Mesenchymal stem cell (in vitro differentiated cells and primary cell): ENCODE results near the gene PLEKHG4B.

Experiments
- DNase-seq: peaks from one replicate; pipeline ENCODE4 v3.0.0-alpha.2; 2013
- H2AFZ ChIP-seq: one replicate; pipeline ENCODE4 v1.6.1; 2013; ENCODE audit warnings: low read depth, mild to moderate bottlenecking, control low read depth, inconsistent platforms, low read length, moderate library complexity
- H2AK5ac ChIP-seq: 2 replicates; pipeline ENCODE4 v1.6.1; 2013; ENCODE audit warnings: low read length, moderate library complexity, mild to moderate bottlenecking, inconsistent platforms; ENCODE audit not compliant: severe bottlenecking
- H2BK120ac ChIP-seq: one replicate; pipeline ENCODE4 v1.6.1; 2013; ENCODE audit warnings: low read depth, mild to moderate bottlenecking, inconsistent platforms, low read length, moderate library complexity
- H2BK12ac ChIP-seq, 2 experiments: one replicate each; pipeline ENCODE4 v1.6.1; 2013; ENCODE audit warnings: inconsistent platforms in 2 of 2, low read length in 2 of 2, mild to moderate bottlenecking in 2 of 2, moderate library complexity in 2 of 2, control low read depth in 1 of 2
- H2BK15ac ChIP-seq: one replicate; pipeline ENCODE4 v1.6.1; 2013; ENCODE audit warnings: mild to moderate bottlenecking, low read depth, inconsistent platforms; ENCODE audit not compliant: poor library complexity, severe bottlenecking
- H2BK5ac ChIP-seq: 2 replicates; pipeline ENCODE4 v1.6.1; 2013; ENCODE audit warnings: low read depth, mild to moderate bottlenecking, low read length, control low read depth, inconsistent platforms; ENCODE audit not compliant: poor library complexity, severe bottlenecking
- H3K14ac ChIP-seq, 2 experiments: one replicate each; pipeline ENCODE4 v1.6.1; 2013; ENCODE audit warnings: inconsistent platforms in 2 of 2, low read length in 2 of 2, control low read depth in 1 of 2, mild to moderate bottlenecking in 1 of 2, moderate library complexity in 1 of 2
- H3K18ac ChIP-seq, 2 experiments: one replicate each; pipeline ENCODE4 v1.6.1; 2013; ENCODE audit warnings: inconsistent platforms in 2 of 2, low read length in 2 of 2, control low read depth in 1 of 2, low read depth in 1 of 2, mild to moderate bottlenecking in 1 of 2
- H3K23ac ChIP-seq, 2 experiments: one replicate each; pipeline ENCODE4 v1.6.1; 2013; ENCODE audit warnings: inconsistent platforms in 2 of 2, low read length in 2 of 2, mild to moderate bottlenecking in 2 of 2, moderate library complexity in 2 of 2, control low read depth in 1 of 2
- H3K27ac ChIP-seq: 2 replicates; pipeline ENCODE4 v1.5.1; 2013; ENCODE audit warnings: mild to moderate bottlenecking, moderate library complexity, low read length, control low read depth, inconsistent platforms; ENCODE audit not compliant: poor library complexity, severe bottlenecking
- H3K27me3 ChIP-seq, 2 experiments: 2 replicates each; pipeline versions ENCODE4 v1.6.1 to v1.7.0; 2013; ENCODE audit warnings: low read length in 2 of 2, mild to moderate bottlenecking in 2 of 2, moderate library complexity in 2 of 2, control low read depth in 1 of 2, inconsistent platforms in 1 of 2; ENCODE audit not compliant: control insufficient read depth in 1 of 2, insufficient read depth in 1 of 2
- H3K36me3 ChIP-seq, 2 experiments: 2 replicates each; pipeline versions ENCODE4 v1.6.1 to v1.7.0; 2013; ENCODE audit warnings: low read length in 2 of 2, control low read depth in 1 of 2, inconsistent platforms in 1 of 2, low read depth in 1 of 2, mild to moderate bottlenecking in 1 of 2; ENCODE audit not compliant: insufficient read depth in 2 of 2, control insufficient read depth in 1 of 2
- H3K4ac ChIP-seq, 2 experiments: one replicate each; pipeline ENCODE4 v1.6.1; 2013; ENCODE audit warnings: inconsistent platforms in 2 of 2, low read length in 2 of 2, mild to moderate bottlenecking in 2 of 2, moderate library complexity in 2 of 2, control low read depth in 1 of 2, low read depth in 1 of 2
- H3K4me1 ChIP-seq: 2 replicates; pipeline ENCODE4 v1.6.1; 2013; ENCODE audit warnings: low read depth, low read length, control low read depth; ENCODE audit not compliant: control insufficient read depth, insufficient read depth
- H3K4me2 ChIP-seq: 2 replicates; pipeline ENCODE4 v1.6.1; 2013; ENCODE audit warnings: low read length, mild to moderate bottlenecking, inconsistent platforms; ENCODE audit not compliant: poor library complexity, severe bottlenecking
- H3K4me3 ChIP-seq, 2 experiments: 2 replicates each; pipeline versions ENCODE4 v1.5.1 to v1.7.0; 2013; ENCODE audit warnings: low read length in 2 of 2, mild to moderate bottlenecking in 2 of 2, control low read depth in 1 of 2, low read depth in 1 of 2; ENCODE audit not compliant: insufficient read depth in 1 of 2
- H3K79me1 ChIP-seq: replicated peaks from 2 replicates; pipeline ENCODE4 v1.6.1; 2013; ENCODE audit warnings: mild to moderate bottlenecking, control low read depth, low read length, inconsistent platforms; ENCODE audit not compliant: poor library complexity, severe bottlenecking
- H3K9ac ChIP-seq: 2 replicates; pipeline ENCODE4 v1.7.0; 2013; ENCODE audit warnings: mild to moderate bottlenecking, low read length, moderate library complexity
- H3K9me3 ChIP-seq: 2 replicates; pipeline ENCODE4 v1.7.0; 2013; ENCODE audit warnings: mild to moderate bottlenecking, low read length; ENCODE audit not compliant: control insufficient read depth
- H4K8ac ChIP-seq: one replicate; pipeline ENCODE4 v1.6.1; 2013; ENCODE audit warnings: inconsistent platforms, mild to moderate bottlenecking, low read length, moderate library complexity
- H4K91ac ChIP-seq: one replicate; pipeline ENCODE4 v1.6.1; 2013; ENCODE audit warnings: mild to moderate bottlenecking, low read length, inconsistent platforms
- WGBS: methylation state at CpG from one replicate; pipeline ENCODE4 v1.1.7; 2013; ENCODE audit warnings: mixed read lengths; 5-methylcytosine and 5-hydroxymethylcytosine counted together

Gene PLEKHG4B

DNA sequence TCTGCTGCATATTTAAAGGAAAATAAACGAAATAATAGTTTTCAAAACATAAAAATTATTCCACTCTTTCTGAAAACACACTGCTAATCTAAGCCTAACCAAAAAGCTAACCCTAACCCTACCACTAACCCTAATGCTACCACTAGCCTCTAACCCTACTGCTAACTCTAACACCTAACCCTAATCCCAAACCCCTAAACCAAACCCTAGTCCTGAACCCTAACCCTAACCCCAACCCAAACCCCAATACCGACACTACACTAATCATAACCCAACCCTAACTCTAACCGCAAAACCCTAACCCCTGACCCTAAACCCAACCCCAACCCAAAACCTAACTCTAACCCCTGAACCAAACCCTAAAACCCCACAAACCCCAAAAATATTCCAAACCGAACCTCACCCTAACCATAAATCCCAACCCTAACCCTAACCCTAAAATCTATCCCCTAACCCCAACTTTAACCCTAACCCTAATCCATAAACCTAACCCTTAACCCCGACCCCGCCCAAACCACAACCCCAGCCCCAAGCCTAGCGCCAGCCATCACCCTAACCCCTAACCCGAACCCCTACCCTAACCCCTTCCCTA, 41.9 kb upstream of the PLEKHG4B start:
- H3K23ac ChIP-seq: no peak overlapping the region
- no peak overlapping the region for H2BK15ac ChIP-seq
- H3K27me3 ChIP-seq: peaks cover 44 to 68% of the 10 kb centered on the region in 2 experiments
- H3K79me1 ChIP-seq: no peaks in the 10 kb centered on the region
- no peak overlapping the region for H3K14ac ChIP-seq
- H3K4me3 ChIP-seq: no peak overlapping the region
- H2BK12ac ChIP-seq: no peak overlapping the region
- H4K91ac ChIP-seq: no peak overlapping the region
- H3K27ac ChIP-seq: no peak overlapping the region
- no peak overlapping the region for H3K9ac ChIP-seq
- no peak overlapping the region for H2AFZ ChIP-seq
- H3K18ac ChIP-seq: no peak overlapping the region
- no peak overlapping the region for H3K4me2 ChIP-seq
- no peaks in the 10 kb centered on the region for H3K9me3 ChIP-seq
- H3K4ac ChIP-seq: no peak overlapping the region
- peaks cover 13% of the 10 kb centered on the region for H3K4me1 ChIP-seq
- H2BK120ac ChIP-seq: no peak overlapping the region
- H2AK5ac ChIP-seq: no peak overlapping the region
- no peak overlapping the region for H4K8ac ChIP-seq
- no peaks in the 10 kb centered on the region for H3K36me3 ChIP-seq
- no peak for DNase-seq
- H2BK5ac ChIP-seq: no peak overlapping the region
- WGBS: 84% methylated on average over 8 of the region's 8 CpGs

DNA sequence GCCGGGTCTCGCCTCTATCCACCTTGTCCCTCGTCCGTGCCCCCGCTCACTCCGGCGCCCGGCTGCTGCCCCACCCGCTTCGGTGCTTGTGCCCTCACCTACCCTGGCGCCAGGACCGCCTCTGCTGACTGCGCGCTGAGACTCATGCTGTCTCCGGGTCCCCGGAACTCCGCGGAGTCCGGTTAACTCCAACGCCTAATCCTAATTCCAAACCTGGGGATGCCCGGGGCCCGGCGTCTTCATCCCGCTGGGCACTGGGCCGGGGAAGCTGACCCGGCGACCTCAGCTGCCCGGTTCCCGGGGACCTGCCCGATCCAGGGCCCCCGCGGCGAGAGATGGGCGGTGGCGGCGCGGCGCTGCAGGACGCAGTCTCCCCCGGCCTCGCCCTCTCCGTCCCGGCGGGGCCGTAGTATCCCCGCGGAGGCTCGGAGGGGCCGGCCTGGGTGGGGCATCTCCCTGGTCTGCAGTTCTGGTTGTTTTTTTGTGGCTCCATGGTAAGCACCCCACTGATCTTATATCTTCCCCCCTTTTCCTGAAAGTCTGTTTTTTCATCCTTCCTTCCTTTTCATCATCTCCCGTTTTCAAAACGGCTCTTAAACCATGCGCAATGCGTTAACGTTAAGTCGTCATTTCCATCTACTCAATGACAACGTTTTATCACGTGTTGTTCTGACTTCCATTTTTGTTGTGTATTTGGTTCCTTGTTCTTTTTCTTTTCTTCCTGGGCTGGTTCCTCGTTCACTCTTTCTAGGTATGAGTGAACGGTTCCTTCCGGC, 41.1 kb upstream of the PLEKHG4B start:
- no peak overlapping the region for H3K4me3 ChIP-seq
- H3K4me2 ChIP-seq: no peak overlapping the region
- no peak overlapping the region for H2BK5ac ChIP-seq
- no peak overlapping the region for H2AK5ac ChIP-seq
- H4K91ac ChIP-seq: no peak overlapping the region
- H3K27me3 ChIP-seq: peaks cover 43 to 68% of the 10 kb centered on the region in 2 experiments
- H4K8ac ChIP-seq: no peak overlapping the region
- peaks cover 13% of the 10 kb centered on the region for H3K4me1 ChIP-seq
- H3K23ac ChIP-seq: no peak overlapping the region
- no peak overlapping the region for H2BK15ac ChIP-seq
- no peaks in the 10 kb centered on the region for H3K79me1 ChIP-seq
- WGBS: 49% methylated on average over 60 of the region's 60 CpGs
- H2BK120ac ChIP-seq: no peak overlapping the region
- no peak overlapping the region for H2AFZ ChIP-seq
- no peak overlapping the region for H3K18ac ChIP-seq
- H3K14ac ChIP-seq: no peak overlapping the region
- no peaks in the 10 kb centered on the region for H3K36me3 ChIP-seq
- DNase-seq: no peak
- no peak overlapping the region for H3K27ac ChIP-seq
- H2BK12ac ChIP-seq: no peak overlapping the region
- H3K9me3 ChIP-seq: no peaks in the 10 kb centered on the region
- no peak overlapping the region for H3K4ac ChIP-seq
- H3K9ac ChIP-seq: no peak overlapping the region

DNA sequence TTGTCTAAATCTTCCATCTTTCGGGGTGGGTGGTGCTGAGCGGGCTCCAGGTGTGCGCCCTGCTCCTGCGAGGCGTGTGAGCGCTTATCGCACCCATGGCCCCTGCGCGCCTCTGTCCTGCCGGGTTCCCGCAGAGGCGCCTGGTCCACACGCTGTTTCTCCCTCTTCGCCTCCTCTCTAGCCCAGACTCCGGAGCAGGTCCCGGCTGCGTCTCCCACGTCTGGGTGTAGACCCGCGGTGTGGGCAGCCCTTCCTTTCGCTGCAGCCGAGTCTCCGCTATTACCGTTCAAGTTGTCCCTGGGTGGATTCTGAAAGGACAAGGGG, 40.5 kb upstream of the PLEKHG4B start:
- H3K9ac ChIP-seq: no peak overlapping the region
- no peak for DNase-seq
- no peak overlapping the region for H3K27ac ChIP-seq
- H2BK120ac ChIP-seq: no peak overlapping the region
- H2BK12ac ChIP-seq: no peak overlapping the region
- no peak overlapping the region for H2AFZ ChIP-seq
- H3K79me1 ChIP-seq: no peaks in the 10 kb centered on the region
- no peak overlapping the region for H2BK15ac ChIP-seq
- no peak overlapping the region for H2AK5ac ChIP-seq
- H2BK5ac ChIP-seq: no peak overlapping the region
- no peak overlapping the region for H3K4ac ChIP-seq
- H3K4me1 ChIP-seq: peaks cover 13% of the 10 kb centered on the region
- no peak overlapping the region for H4K8ac ChIP-seq
- no peak overlapping the region for H3K18ac ChIP-seq
- no peak overlapping the region for H3K14ac ChIP-seq
- peaks cover 42 to 68% of the 10 kb centered on the region in 2 experiments for H3K27me3 ChIP-seq
- 69% methylated on average over 24 of the region's 24 CpGs for WGBS
- no peaks in the 10 kb centered on the region for H3K36me3 ChIP-seq
- no peak overlapping the region for H3K4me2 ChIP-seq
- H3K9me3 ChIP-seq: no peaks in the 10 kb centered on the region
- H3K4me3 ChIP-seq: no peak overlapping the region
- H4K91ac ChIP-seq: no peak overlapping the region
- no peak overlapping the region for H3K23ac ChIP-seq

DNA sequence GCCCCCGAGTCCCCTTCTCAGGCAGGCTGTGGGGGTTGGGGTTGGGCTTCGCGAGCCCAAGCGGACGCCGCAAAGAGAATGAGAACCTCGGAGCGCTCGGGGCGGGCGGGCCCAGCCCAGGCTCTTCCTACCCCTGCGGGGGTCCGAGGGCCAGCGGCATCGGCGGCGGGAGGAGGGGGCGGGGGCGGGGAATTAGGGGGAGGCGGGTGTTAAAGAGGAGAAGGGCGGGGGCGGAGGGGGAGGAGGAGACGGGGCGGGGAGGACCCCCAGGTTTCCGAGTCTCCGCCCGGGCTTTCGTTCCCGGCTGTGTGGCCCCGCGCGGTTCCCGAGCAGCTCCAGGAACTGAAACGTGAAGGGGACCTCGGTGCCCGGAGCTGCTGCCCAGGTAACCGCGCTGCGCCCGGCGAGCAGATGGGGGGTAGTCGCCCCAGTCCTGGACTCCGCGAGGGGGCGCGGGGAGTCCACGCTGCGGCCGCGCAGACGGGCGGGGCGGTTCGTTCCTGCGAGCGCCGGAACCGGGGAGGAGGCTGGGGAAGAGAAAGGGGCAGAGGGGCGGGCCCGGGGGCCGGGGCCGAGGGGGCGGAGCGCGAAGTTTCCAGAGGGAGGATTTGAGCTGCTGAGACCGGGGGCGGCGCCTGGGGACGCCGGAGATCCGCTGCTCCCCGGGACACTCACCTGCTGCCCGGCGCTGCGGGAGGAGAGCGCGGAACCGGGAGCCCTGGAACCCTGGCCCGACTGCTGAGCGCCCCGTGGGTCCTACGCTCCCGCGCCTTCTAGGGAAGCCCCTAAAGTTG, 38.4 kb upstream of the PLEKHG4B start:
- H3K4me1 ChIP-seq: peaks cover 13% of the 10 kb centered on the region
- no peaks in the 10 kb centered on the region for H3K9me3 ChIP-seq
- H3K4me2 ChIP-seq: peak overlapping the region; percentile 94
- 2% methylated on average over 55 of the region's 84 CpGs for WGBS
- H2BK15ac ChIP-seq: no peak overlapping the region
- peak overlapping the region; percentile 36 for H2AFZ ChIP-seq
- H2BK12ac ChIP-seq: no peak overlapping the region
- H3K79me1 ChIP-seq: no peaks in the 10 kb centered on the region
- no peak overlapping the region for H4K91ac ChIP-seq
- H3K4me3 ChIP-seq: peak overlapping the region; percentile 44 to 62
- no peak overlapping the region for H3K14ac ChIP-seq
- no peak overlapping the region for H3K18ac ChIP-seq
- H3K27me3 ChIP-seq: peaks cover 47 to 62% of the 10 kb centered on the region in 2 experiments
- no peaks in the 10 kb centered on the region for H3K36me3 ChIP-seq
- H2AK5ac ChIP-seq: no peak overlapping the region
- no peak overlapping the region for H3K9ac ChIP-seq
- H3K27ac ChIP-seq: no peak overlapping the region
- DNase-seq: peak; percentile 19
- H2BK5ac ChIP-seq: no peak overlapping the region
- no peak overlapping the region for H3K23ac ChIP-seq
- no peak overlapping the region for H4K8ac ChIP-seq
- H2BK120ac ChIP-seq: no peak overlapping the region
- H3K4ac ChIP-seq: no peak overlapping the region
